Spleen (tissue), 7 donors: ENCODE results near the gene CDH13.

Source experiments
- POLR2A ChIP-seq, 3 donors: fragments of 450-650 bp; IDR thresholded peaks; one replicate each; pipeline ENCODE4 v1.5.1; 2017; ENCODE audit warnings: antibody characterized with exemption in 3 of 3, mild to moderate bottlenecking in 1 of 3
- POLR2AphosphoS5 ChIP-seq, 3 donors: sonication (generic); formaldehyde crosslinking; IDR thresholded peaks; one replicate each; pipeline ENCODE4 v1.5.1; 2017; ENCODE audit warnings: antibody characterized with exemption in 3 of 3
- TF ChIP-seq, protein P1 (sequence below), 11 experiments: fragments of 200-600 bp in 7 of 11; fragments of 450-650 bp in 4 of 11; sonication (generic) in 4 of 11; IDR thresholded peaks in 8 of 11; conservative IDR thresholded peaks in 3 of 11; 1 replicate in 7 of 11; 2 replicates in 4 of 11; pipeline versions ENCODE4 v1.4.0 to v1.8.0; 2016 to 2021; ENCODE audit warnings: antibody characterized with exemption in 11 of 11, inconsistent platforms in 4 of 11, mild to moderate bottlenecking in 1 of 11
- donor health status: DM: no; HTN: no; CAD: no; lungs with moderate emphysema.
- donor health status: DM: no; HTN: no; CAD: no.
- donor health status: DM: no; HTN: no; CAD: no.

DNA sequence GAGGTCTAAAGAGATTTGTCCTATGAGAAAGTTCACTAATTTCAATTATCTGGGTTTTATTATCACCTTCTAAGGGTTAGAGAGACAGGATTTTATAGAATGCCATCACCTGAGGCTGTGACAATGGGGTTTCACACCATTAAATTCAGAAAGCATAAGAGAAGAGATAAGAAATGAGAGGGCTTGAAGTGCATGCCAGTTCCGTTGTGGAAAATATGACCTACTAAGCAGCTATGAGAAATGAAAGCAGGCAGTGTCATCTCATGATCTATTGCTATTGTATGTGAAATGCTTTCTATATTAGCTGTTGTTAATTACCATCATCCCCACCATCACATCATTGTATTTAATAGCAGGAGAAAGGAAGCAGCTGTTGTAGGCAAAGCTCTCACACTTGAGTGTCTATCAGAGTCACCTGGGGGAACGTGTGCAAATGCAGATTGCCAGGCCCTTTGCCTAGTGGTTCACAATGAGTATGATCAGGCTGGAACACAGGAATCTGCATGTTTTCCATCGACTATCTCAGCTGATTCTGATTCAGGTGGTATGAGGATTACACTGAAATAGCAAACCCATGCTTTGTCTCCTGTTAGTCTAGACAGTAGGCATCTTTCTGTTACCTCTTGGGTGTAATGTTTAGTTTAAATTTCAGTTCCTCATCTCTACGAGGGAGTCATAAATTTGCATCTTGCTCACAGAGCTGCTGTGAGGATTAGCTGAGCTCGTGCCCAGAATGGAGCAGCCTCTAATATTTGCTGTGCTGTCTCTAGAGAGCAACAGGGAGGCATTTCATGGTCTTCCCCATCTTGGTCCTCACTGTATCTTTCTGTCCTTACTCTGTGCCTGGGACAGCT is 256.4 kb downstream of the CDH13 start:
- TF ChIP-seq, protein P1, sequence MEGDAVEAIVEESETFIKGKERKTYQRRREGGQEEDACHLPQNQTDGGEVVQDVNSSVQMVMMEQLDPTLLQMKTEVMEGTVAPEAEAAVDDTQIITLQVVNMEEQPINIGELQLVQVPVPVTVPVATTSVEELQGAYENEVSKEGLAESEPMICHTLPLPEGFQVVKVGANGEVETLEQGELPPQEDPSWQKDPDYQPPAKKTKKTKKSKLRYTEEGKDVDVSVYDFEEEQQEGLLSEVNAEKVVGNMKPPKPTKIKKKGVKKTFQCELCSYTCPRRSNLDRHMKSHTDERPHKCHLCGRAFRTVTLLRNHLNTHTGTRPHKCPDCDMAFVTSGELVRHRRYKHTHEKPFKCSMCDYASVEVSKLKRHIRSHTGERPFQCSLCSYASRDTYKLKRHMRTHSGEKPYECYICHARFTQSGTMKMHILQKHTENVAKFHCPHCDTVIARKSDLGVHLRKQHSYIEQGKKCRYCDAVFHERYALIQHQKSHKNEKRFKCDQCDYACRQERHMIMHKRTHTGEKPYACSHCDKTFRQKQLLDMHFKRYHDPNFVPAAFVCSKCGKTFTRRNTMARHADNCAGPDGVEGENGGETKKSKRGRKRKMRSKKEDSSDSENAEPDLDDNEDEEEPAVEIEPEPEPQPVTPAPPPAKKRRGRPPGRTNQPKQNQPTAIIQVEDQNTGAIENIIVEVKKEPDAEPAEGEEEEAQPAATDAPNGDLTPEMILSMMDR (IDR thresholded peaks at IDR 0.05 in 8 of 11, conservative IDR thresholded peaks at IDR 0.05 in 3 of 11): no peak
- TF ChIP-seq POLR2A (IDR thresholded peaks at IDR 0.05) (no peak), POLR2AphosphoS5 (IDR thresholded peaks at IDR 0.05) (no peak)
